ENCODE measurements around the gene NELFA. TPM values are rescaled to one million over a fixed set of nuclear protein-coding genes. Genes with fewer than 3 reads are reported as not detected.
"Not testable (repeated sequence)": the region's sequence is repeated elsewhere in the genome, so short reads cannot be mapped to it uniquely, and the experiment has no call there.

NELFA gene
- total RNA-seq, 1 donor: 19.9 TPM

DNA sequence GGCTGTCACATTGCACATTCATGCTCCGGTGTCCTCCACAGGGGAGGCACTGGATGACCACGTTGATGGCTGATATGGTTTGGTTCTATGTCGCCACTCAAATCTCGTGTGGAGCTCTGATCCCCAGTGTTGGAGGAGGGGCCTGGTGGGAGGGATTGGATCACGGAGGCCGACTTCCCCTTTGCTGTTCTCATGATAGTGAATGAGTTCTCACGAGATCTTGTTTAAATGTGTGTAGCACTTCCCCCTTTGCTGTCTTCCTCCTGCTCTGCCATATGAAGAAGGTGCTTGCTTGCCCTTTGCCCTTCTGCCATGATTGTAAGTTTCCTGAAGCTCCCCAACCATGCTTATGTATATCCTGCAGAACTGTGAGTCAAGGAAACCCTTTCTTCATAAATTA is 28.1 kb upstream of the NELFA start:
- H3K36me3 ChIP-seq (ENCODE audit: insufficient read depth, low read length): no peaks in the 10 kb centered on the region
- no peaks in the 10 kb centered on the region for H4K20me1 ChIP-seq (ENCODE audit: insufficient read depth, low read length)
- no peak for DNase-seq (ENCODE audit: insufficient read length, low spot score, missing footprints)
- TF ChIP-seq, protein P1, sequence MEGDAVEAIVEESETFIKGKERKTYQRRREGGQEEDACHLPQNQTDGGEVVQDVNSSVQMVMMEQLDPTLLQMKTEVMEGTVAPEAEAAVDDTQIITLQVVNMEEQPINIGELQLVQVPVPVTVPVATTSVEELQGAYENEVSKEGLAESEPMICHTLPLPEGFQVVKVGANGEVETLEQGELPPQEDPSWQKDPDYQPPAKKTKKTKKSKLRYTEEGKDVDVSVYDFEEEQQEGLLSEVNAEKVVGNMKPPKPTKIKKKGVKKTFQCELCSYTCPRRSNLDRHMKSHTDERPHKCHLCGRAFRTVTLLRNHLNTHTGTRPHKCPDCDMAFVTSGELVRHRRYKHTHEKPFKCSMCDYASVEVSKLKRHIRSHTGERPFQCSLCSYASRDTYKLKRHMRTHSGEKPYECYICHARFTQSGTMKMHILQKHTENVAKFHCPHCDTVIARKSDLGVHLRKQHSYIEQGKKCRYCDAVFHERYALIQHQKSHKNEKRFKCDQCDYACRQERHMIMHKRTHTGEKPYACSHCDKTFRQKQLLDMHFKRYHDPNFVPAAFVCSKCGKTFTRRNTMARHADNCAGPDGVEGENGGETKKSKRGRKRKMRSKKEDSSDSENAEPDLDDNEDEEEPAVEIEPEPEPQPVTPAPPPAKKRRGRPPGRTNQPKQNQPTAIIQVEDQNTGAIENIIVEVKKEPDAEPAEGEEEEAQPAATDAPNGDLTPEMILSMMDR (IDR thresholded peaks at IDR 0.05; ENCODE audit: extremely low read depth, low read depth, low read length): no peak
- no peak overlapping the region for H3K27ac ChIP-seq (ENCODE audit: low read depth, low read length)
- H3K9me3 ChIP-seq (ENCODE audit: low read depth, low read length): no peaks in the 10 kb centered on the region
- H3K27me3 ChIP-seq (ENCODE audit: insufficient read depth, low read length): peaks cover 37% of the 10 kb centered on the region
- no peaks in the 10 kb centered on the region for H3K79me2 ChIP-seq (ENCODE audit: insufficient read depth, low read length)
- peaks cover 6% of the 10 kb centered on the region for H3K4me1 ChIP-seq (ENCODE audit: insufficient read depth, low read length)
- H3K4me2 ChIP-seq (ENCODE audit: insufficient read depth, low read length): no peak overlapping the region
- H3K4me3 ChIP-seq (ENCODE audit: insufficient read depth, low read length): no peak overlapping the region
- H2AFZ ChIP-seq (ENCODE audit: low read length): no peak overlapping the region

DNA sequence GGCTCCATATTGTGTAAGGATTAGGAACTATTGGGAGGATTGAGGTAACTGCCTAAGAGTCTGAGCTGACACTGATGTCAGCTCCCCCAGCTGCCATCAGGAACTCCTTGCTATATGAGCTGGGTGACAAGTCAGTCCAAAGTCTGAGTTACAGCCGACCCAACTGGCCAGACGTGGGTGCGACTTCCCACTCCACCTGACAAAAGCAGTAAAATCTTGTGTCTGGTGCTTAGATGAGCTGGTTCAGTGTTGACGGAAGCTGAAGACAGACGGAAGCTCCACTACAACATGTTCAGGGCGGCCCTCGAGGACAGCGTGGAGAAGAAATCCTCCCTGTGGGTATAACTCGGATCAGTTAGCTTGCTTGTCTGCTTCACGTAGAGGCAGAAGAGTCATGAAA is 27.6 kb upstream of the NELFA start:
- Histone ChIP-seq H3K36me3 (ENCODE audit: insufficient read depth, low read length) (no peaks in the 10 kb centered on the region), H4K20me1 (ENCODE audit: insufficient read depth, low read length) (no peaks in the 10 kb centered on the region), H3K27me3 (ENCODE audit: insufficient read depth, low read length) (peaks cover 32% of the 10 kb centered on the region), H2AFZ (ENCODE audit: low read length) (no peak overlapping the region), H3K79me2 (ENCODE audit: insufficient read depth, low read length) (no peaks in the 10 kb centered on the region), H3K4me1 (ENCODE audit: insufficient read depth, low read length) (peaks cover 3% of the 10 kb centered on the region), H3K27ac (ENCODE audit: low read depth, low read length) (no peak overlapping the region), H3K4me2 (ENCODE audit: insufficient read depth, low read length) (no peak overlapping the region), H3K9me3 (ENCODE audit: low read depth, low read length) (no peaks in the 10 kb centered on the region), H3K4me3 (ENCODE audit: insufficient read depth, low read length) (no peak overlapping the region)
- TF ChIP-seq, protein P1 (IDR thresholded peaks at IDR 0.05; ENCODE audit: extremely low read depth, low read depth, low read length): no peak
- no peak for DNase-seq (ENCODE audit: insufficient read length, low spot score, missing footprints)

DNA sequence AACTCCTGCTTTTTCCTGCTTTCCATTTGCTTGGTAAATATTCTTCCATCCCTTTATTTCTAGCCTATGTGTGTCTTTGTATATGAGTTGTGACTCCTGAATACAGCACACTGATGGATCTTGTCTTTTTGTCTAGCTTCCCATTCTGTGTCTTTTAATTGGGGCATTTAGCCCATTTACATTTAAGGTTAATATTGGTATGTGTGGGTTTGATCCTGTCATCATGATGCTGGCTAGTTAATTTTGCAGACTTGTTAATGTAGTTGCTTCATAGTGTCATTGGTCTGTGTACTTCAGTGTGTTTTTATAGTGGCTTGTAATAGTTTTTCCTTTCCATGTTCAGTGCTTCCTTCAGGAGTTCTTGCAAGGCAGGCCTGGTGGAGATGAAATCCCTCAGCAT is 22.4 kb upstream of the NELFA start:
- H3K27me3 ChIP-seq (ENCODE audit: insufficient read depth, low read length): peaks cover 17% of the 10 kb centered on the region
- not testable (repeated sequence) for H4K20me1 ChIP-seq (ENCODE audit: insufficient read depth, low read length); H3K9me3 ChIP-seq (ENCODE audit: low read depth, low read length); H3K4me2 ChIP-seq (ENCODE audit: insufficient read depth, low read length); H2AFZ ChIP-seq (ENCODE audit: low read length); H3K4me3 ChIP-seq (ENCODE audit: insufficient read depth, low read length); DNase-seq (ENCODE audit: insufficient read length, low spot score, missing footprints); H3K36me3 ChIP-seq (ENCODE audit: insufficient read depth, low read length); H3K4me1 ChIP-seq (ENCODE audit: insufficient read depth, low read length); H3K27ac ChIP-seq (ENCODE audit: low read depth, low read length); H3K79me2 ChIP-seq (ENCODE audit: insufficient read depth, low read length)

DNA sequence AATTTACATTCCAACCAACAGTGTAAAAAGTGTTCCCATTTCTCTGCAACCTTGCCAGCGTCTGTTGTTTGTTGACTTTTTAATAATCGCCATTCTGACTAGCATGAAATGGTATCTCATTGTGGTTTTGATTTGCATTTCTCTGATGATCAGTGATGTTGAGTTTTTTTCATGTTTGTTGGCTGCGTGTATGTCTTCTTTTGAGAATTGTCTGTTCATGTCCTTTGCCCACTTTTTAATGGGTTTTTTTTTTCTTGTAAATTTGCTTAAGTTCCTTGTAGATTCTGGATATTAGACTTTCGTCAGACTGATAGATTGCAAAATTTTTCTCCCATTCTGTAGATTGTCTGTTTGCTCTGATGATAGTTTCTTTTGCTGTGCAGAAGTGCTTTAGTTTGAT is 18.3 kb upstream of the NELFA start:
- H3K27me3 ChIP-seq (ENCODE audit: insufficient read depth, low read length): peaks cover 16% of the 10 kb centered on the region
- not testable (repeated sequence) for H3K4me2 ChIP-seq (ENCODE audit: insufficient read depth, low read length); DNase-seq (ENCODE audit: insufficient read length, low spot score, missing footprints); H3K36me3 ChIP-seq (ENCODE audit: insufficient read depth, low read length); H3K79me2 ChIP-seq (ENCODE audit: insufficient read depth, low read length); H3K4me1 ChIP-seq (ENCODE audit: insufficient read depth, low read length); H4K20me1 ChIP-seq (ENCODE audit: insufficient read depth, low read length); H3K27ac ChIP-seq (ENCODE audit: low read depth, low read length); H3K9me3 ChIP-seq (ENCODE audit: low read depth, low read length); H3K4me3 ChIP-seq (ENCODE audit: insufficient read depth, low read length); H2AFZ ChIP-seq (ENCODE audit: low read length)

DNA sequence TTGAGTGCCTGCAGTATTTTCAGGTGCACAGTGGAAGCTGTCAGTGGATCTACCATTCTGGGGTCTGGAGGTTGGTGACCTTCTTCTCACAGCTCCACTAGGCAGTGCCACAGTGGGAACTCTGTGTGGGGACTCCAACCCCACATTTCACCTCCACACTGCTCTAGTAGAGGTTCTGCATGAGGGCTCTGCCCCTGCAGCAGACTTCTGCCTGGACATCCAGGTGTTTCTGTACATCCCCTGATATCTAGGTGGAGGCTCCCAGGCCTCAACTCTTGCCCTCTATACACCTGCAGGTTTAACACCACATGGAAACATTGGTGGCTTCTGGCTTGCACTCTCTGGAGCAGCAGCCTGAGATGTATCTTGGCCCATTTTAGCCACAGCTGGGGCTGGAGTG is 17.0 kb upstream of the NELFA start:
- H3K27ac ChIP-seq (ENCODE audit: low read depth, low read length): no peak overlapping the region
- H3K4me3 ChIP-seq (ENCODE audit: insufficient read depth, low read length): no peak overlapping the region
- H3K79me2 ChIP-seq (ENCODE audit: insufficient read depth, low read length): no peaks in the 10 kb centered on the region
- H3K36me3 ChIP-seq (ENCODE audit: insufficient read depth, low read length): no peaks in the 10 kb centered on the region
- peaks cover 24% of the 10 kb centered on the region for H3K27me3 ChIP-seq (ENCODE audit: insufficient read depth, low read length)
- no peak overlapping the region for H2AFZ ChIP-seq (ENCODE audit: low read length)
- no peaks in the 10 kb centered on the region for H3K9me3 ChIP-seq (ENCODE audit: low read depth, low read length)
- no peaks in the 10 kb centered on the region for H3K4me1 ChIP-seq (ENCODE audit: insufficient read depth, low read length)
- TF ChIP-seq, protein P1 (IDR thresholded peaks at IDR 0.05; ENCODE audit: extremely low read depth, low read depth, low read length): no peak
- H3K4me2 ChIP-seq (ENCODE audit: insufficient read depth, low read length): no peak overlapping the region
- DNase-seq (ENCODE audit: insufficient read length, low spot score, missing footprints): no peak
- no peaks in the 10 kb centered on the region for H4K20me1 ChIP-seq (ENCODE audit: insufficient read depth, low read length)
